Activated naive CD8-positive, alpha-beta T cell treated with anti-CD3 and anti-CD28 coated beads, Interleukin-2, amount 10 ng/mL, durations not matched to agents 7 days and 5 days (primary cell): ENCODE results near the gene DUS1L. TPM values are rescaled to one million over a fixed set of nuclear protein-coding genes. Genes with fewer than 3 reads are reported as not detected.
A peak's percentile ranks its signal among the peaks of the same experiment; 100 is the strongest.

ENCODE experiments used
- ATAC-seq: fragments of 150-1000 bp; cut with Tn5 transposase; one replicate; pipeline ENCODE4 v1.10.0; 2021; ENCODE audit warnings: low read depth, moderate library complexity
- POLR2A ChIA-PET: fragments of 350-600 bp; sonication (Branson Sonifier 250); formaldehyde crosslinking; loops from one replicate; lab custom pipeline; 2021; ENCODE audit warnings: antibody characterized with exemption; lab: Charles Lee
- DNase-seq: peaks from one replicate; pipeline ENCODE4 v3.0.0; 2021
- H3K27ac Mint-ChIP-seq: one replicate; pipeline ENCODE4 v1.8.0; 2022; ENCODE audit warnings: mild to moderate bottlenecking, mixed read lengths
- H3K27me3 Mint-ChIP-seq: one replicate; pipeline ENCODE4 v1.8.0; 2022; ENCODE audit warnings: mild to moderate bottlenecking, moderate library complexity, mixed read lengths
- H3K36me3 Mint-ChIP-seq: one replicate; pipeline ENCODE4 v1.8.0; 2021; ENCODE audit warnings: mild to moderate bottlenecking, mixed read lengths
- H3K4me1 Mint-ChIP-seq: one replicate; pipeline ENCODE4 v1.8.0; 2021; ENCODE audit warnings: mixed read lengths
- H3K4me3 Mint-ChIP-seq: one replicate; pipeline ENCODE4 v1.8.0; 2022; ENCODE audit warnings: mild to moderate bottlenecking, moderate library complexity, mixed read lengths
- H3K9me3 Mint-ChIP-seq: one replicate; pipeline ENCODE4 v1.8.0; 2021; ENCODE audit warnings: mixed read lengths
- total RNA-seq, 2 experiments: library from RNA; stranded (reverse); gene quantifications; one replicate each; pipeline ENCODE4 v1.2.3, GENCODE V29; 2021

DUS1L gene
- total RNA-seq, 2 experiments from 2014 or later: 126 to 130 TPM

DNA sequence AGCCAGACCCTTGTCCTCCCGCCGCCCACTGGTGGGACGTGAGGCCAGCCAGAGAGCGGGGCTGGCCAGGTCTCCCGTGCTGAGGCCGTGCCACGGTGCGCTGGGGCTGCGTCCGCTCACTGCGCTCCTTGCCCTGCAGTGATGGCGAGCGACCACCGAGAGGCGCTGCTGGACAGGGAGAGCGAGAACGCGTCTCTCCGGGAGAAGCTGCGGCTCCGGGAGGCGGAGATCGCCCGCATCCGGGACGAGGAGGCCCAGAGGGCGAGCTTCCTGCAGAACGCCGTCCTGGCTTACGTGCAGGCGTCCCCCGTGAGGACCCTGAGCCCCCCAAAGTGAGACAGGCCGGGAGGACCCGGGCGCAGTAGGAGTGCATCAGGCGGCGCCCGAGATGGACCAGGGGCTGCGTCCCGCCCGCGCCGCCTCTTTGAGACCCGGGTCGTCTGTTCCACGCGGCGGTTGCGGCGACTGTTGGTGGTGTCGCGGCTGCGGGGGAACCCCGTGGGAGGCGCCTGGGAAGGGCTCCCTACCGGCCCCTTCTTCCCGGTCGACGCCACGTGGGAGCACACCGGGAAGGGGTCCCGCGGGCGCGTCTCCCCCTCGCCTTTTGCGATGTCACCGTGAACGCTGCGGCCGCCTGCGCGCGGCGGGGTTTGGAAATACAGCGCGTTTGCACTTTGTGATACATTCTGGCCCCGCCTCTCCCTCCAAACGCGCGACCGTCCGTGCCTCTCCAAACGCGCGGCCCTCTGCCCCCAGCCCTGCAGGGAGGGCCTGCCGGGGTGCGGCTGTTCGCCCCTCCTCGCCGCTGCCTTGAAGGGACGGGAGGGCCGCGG, 34.9 kb downstream of the DUS1L start:
- H3K36me3 Mint-ChIP-seq: peaks cover 13% of the 10 kb centered on the region
- ATAC-seq: peak; percentile 69
- H3K9me3 Mint-ChIP-seq: no peaks in the 10 kb centered on the region
- POLR2A ChIA-PET: interaction anchor here (0.6 to 1.7 kb wide), 12 partner anchors 7 to 287 kb away, joined by 3 to 9 read pairs (median 4); partner anchors contain the start of genes CD7, CENPX, FASN and LRRC45
- H3K4me3 Mint-ChIP-seq: peak overlapping the region; percentile 77
- no peaks in the 10 kb centered on the region for H3K27me3 Mint-ChIP-seq
- peak overlapping the region; percentile 71 for H3K27ac Mint-ChIP-seq
- H3K4me1 Mint-ChIP-seq: peaks cover 16% of the 10 kb centered on the region
- DNase-seq: peak; percentile 91

DNA sequence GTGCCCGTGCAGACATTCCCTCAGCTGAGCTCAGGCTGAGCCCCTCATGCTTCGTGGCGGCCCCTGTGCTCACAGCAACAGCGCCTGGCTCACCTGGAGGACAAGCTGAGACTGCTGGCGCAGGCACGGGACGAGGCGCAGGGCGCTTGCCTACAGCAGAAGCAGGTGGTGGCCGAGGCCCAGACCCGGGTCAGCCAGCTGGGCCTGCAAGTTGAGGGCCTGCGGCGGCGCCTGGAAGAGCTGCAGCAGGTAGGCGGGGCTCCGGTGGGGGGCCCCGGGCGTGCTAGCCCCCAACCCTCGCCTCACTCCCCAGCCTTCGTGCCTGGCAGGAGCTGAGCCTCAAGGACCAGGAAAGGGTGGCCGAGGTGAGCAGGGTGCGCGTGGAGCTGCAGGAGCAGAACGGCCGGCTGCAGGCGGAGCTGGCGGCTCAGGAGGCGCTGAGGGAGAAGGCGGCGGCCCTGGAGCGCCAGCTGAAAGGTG, 35.6 kb downstream of the DUS1L start:
- Mint-ChIP-seq H3K9me3 (no peaks in the 10 kb centered on the region), H3K27me3 (no peaks in the 10 kb centered on the region), H3K27ac (no peak overlapping the region), H3K4me3 (no peak overlapping the region), H3K4me1 (peaks cover 11% of the 10 kb centered on the region), H3K36me3 (peaks cover 8% of the 10 kb centered on the region)
- ATAC-seq (no peak), DNase-seq (no peak)
- POLR2A ChIA-PET: interaction anchor here (0.9 to 1.7 kb wide), 9 partner anchors 8 to 125 kb away, joined by 3 to 9 read pairs (median 3); partner anchors contain the start of gene FASN

DNA sequence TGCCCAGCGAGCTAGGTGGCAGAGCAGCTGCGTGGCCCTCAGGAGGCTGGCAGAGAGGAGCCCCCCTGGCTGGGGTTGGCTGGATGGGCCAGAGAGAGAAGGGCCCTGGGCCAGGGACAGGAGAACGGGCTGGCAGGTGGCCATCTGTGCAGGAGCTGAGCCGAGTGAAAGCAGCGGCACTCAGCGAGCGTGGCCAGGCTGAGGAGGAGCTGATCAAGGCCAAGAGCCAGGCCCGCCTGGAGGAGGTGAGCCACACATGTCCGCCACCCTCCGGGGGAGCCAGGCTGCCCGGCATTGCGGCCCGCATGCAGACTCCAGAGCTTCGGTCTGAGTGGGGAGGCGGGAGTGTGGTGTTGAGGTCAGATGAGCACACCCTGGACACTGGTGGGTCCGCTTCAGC, 36.2 kb downstream of the DUS1L start:
- peak overlapping the region; percentile 16 for H3K27ac Mint-ChIP-seq
- POLR2A ChIA-PET: interaction anchor here (1.0 to 1.7 kb wide), 3 partner anchors 9 to 126 kb away, joined by 3 to 9 read pairs (median 3); partner anchors contain the start of gene FASN
- no peak for ATAC-seq
- H3K36me3 Mint-ChIP-seq: peaks cover 6% of the 10 kb centered on the region
- H3K4me3 Mint-ChIP-seq: peak overlapping the region; percentile 60
- DNase-seq: no peak
- no peaks in the 10 kb centered on the region for H3K9me3 Mint-ChIP-seq
- H3K27me3 Mint-ChIP-seq: no peaks in the 10 kb centered on the region
- peaks cover 11% of the 10 kb centered on the region for H3K4me1 Mint-ChIP-seq

DNA sequence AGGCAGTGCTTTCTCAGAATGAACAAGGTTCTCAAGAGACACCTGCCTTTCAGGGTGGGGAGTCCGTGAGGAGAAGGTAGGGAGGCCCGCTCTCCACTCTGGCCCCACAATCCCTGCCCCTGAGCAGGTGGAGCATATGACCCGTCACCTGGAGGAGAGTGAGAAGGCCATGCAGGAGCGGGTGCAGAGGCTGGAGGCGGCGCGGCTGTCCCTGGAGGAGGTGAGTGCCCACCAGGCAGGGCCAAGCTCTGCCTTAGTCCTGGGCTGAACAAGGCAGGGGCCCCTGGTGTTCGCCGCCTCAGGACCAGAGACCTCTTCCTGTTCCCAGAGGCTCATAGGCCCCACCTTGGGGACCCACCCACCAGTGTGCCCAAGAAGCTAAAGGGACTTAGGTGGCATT, 36.6 kb downstream of the DUS1L start:
- DNase-seq (no peak), ATAC-seq (no peak)
- Mint-ChIP-seq H3K9me3 (no peaks in the 10 kb centered on the region), H3K4me1 (peaks cover 14% of the 10 kb centered on the region), H3K36me3 (peaks cover 6% of the 10 kb centered on the region), H3K27ac (no peak overlapping the region), H3K27me3 (no peaks in the 10 kb centered on the region), H3K4me3 (no peak overlapping the region)
- POLR2A ChIA-PET: interaction anchor here (1.7 kb wide), 1 partner anchor 70 kb away, joined by 9 read pairs; the partner anchor contains the start of gene FASN

DNA sequence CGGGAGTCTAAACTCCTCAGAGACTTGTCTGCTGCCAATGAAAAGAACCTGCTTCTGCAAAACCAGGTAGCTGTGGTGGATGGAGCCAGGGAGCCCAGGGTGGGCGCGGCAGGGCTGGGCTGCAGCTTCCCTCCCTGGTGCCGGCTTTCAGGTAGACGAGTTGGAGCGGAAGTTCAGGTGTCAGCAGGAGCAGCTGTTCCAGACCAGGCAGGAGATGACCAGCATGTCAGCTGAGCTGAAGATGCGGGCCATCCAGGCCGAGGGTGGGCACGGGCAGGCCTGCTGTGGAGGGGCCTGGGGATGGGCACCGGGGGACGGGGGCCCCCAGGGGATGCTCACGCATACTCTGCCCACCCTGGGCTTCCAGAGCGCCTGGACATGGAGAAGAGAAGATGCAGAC, 37.4 kb downstream of the DUS1L start:
- no peak for DNase-seq
- Mint-ChIP-seq H3K9me3 (no peaks in the 10 kb centered on the region), H3K4me3 (no peak overlapping the region), H3K36me3 (peaks cover 6% of the 10 kb centered on the region), H3K4me1 (peaks cover 15% of the 10 kb centered on the region), H3K27ac (no peak overlapping the region), H3K27me3 (no peaks in the 10 kb centered on the region)
- no peak for ATAC-seq
- POLR2A ChIA-PET: no interaction called here

DNA sequence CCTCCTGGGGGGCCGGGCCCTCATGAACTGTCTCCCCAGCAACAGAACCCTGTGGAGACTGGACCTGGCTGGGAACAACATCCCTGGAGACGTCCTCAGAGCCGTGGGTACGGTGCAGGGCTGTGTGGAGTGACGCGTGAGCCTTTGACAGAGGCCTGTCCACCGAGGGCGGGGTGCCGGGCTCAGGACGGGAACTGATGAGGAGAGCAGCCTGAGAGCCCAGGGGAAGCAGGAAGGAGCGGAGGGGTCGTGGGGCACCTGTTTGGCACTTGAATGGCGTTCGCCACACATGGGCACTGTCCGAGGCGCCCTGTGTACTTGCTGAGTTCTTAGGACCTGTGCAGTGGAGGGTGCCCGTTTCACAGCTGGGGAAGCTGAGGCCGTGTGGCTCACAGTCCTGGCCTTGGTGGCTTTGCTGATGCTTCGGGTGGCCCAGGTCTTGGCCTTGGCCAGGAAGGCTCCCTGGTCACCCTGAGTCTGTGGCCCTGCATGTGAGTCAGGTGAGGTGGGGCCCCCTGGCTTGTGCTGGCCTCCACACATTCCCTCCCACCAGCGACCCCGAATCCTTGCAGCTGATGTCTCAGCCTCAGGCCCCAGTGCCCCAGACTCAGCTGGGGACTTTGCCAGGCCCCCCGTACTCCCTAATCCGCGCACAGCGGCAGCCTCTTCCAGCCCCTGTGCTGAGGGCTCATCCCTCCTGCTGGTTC, 40.0 kb downstream of the DUS1L start:
- H3K4me3 Mint-ChIP-seq: no peak overlapping the region
- POLR2A ChIA-PET: no interaction called here

DNA sequence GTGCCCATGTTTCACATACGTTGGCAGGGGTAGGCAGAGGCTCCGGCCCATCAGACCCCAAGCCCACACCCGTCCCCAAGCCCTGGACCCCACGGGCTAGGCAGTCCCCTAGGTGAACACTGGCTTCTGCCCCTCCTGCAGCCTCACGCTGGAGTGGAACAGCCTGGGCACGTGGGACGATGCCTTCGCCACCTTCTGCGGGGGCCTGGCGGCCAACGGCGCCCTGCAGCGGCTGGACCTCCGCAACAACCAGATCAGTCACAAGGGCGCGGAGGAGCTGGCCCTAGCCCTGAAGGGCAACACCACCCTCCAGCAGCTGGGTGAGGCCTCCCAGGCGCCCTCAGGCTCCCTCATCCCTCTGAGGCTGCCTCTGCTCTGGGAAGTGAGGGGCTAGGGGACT, 40.7 kb downstream of the DUS1L start:
- no peak overlapping the region for H3K27ac Mint-ChIP-seq
- H3K9me3 Mint-ChIP-seq: no peaks in the 10 kb centered on the region
- H3K4me3 Mint-ChIP-seq: no peak overlapping the region
- peaks cover 4% of the 10 kb centered on the region for H3K36me3 Mint-ChIP-seq
- H3K4me1 Mint-ChIP-seq: peaks cover 22% of the 10 kb centered on the region
- H3K27me3 Mint-ChIP-seq: no peaks in the 10 kb centered on the region
- ATAC-seq: no peak
- DNase-seq: no peak
- POLR2A ChIA-PET: interaction anchor here (2.0 kb wide), 1 partner anchor 81 kb away, joined by 6 read pairs; no protein-coding TSS in a partner anchor

More for the DNA sequence above, 40.0 kb downstream of the DUS1L start:
- Mint-ChIP-seq H3K27ac (no peak overlapping the region), H3K9me3 (no peaks in the 10 kb centered on the region), H3K27me3 (no peaks in the 10 kb centered on the region), H3K4me1 (peaks cover 23% of the 10 kb centered on the region), H3K36me3 (peaks cover 4% of the 10 kb centered on the region)
- no peak for ATAC-seq
- DNase-seq: no peak

DNA sequence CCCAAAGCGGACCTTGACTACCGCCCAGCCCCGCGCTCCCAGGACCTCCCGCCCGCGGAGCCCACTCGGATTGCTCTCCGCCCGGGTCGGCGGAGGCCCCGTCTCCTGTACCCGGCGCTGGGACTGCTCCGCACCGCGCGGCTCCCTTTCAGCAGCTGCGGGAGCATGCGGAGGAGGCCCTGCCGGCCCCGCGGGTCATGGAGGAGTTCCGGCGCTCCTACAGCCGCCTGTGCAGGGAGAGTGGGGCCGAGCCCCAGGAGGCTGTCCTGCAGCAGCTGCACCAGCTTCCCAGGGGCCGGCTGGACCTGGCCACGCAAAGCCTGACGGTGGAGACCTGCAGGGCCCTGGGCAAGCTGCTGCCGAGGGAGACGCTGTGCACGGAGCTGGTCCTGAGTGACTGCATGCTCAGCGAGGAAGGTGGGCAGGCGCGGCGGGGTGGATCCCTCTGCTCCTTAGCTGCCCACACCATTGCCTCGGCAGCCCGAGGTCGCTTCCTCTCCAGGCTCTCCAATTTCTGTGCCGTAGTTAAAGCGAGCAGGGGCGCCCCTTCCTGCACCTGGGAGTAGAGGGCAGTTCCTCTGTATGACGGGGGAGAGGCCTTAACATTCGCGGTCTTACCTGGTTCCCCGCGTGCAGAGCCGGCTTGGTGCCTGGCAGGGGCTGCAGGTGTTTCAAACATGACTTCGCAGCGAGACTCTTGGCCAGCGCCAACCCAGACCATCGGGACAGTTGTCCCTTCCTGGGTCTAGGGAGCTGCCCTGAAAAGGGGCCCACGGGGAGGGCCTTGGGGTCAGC, 42.0 kb downstream of the DUS1L start:
- ATAC-seq (no peak), DNase-seq (no peak)
- POLR2A ChIA-PET: interaction anchor here (0.7 to 5.7 kb wide), 13 partner anchors 8 to 215 kb away, joined by 3 to 39 read pairs (median 4); partner anchors contain the start of genes ANAPC11, ASPSCR1, DCXR and FASN
- peak overlapping the region; percentile 60 for H3K27ac Mint-ChIP-seq
- H3K27me3 Mint-ChIP-seq: no peaks in the 10 kb centered on the region
- H3K4me1 Mint-ChIP-seq: peaks cover 19% of the 10 kb centered on the region
- H3K36me3 Mint-ChIP-seq: no peaks in the 10 kb centered on the region
- H3K4me3 Mint-ChIP-seq: peak overlapping the region; percentile 86
- H3K9me3 Mint-ChIP-seq: no peaks in the 10 kb centered on the region

DNA sequence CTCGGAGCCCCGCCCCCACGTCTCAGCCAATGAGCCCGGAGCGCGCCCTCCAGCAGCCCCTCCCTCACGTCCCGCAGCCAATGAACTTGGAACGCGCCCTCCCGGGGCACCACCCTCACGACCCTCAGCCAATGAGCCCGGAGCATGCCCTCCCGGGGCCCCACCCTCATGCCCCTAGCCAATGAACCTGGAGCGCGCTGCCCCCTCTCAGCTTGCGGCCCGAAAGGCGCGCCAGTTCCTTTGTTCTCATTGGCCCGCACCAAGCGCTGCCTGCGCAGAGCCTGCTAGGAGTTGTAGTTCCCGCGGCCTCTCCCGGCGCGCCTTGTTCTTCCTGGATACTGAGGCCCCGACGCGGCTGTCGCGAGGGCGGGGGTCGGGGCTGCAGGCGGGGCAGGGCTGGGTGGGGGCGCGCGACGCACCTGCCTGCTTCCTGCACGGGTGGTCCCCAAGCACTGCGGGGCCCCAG, 42.6 kb downstream of the DUS1L start, which contains the start of gene LRRC45:
TSS of gene LRRC45 (plus strand) at position 325 of the 466 bp plus-strand sequence. CDS start 339 bp downstream, outside the sequence.
- DNase-seq (peak; percentile 100), ATAC-seq (peak; percentile 94)
- no peaks in the 10 kb centered on the region for H3K36me3 Mint-ChIP-seq
- no peaks in the 10 kb centered on the region for H3K9me3 Mint-ChIP-seq
- H3K27ac Mint-ChIP-seq: peak within 1 kb of the TSS; percentile 72
- peak within 1 kb of the TSS; percentile 86 for H3K4me3 Mint-ChIP-seq
- POLR2A ChIA-PET: interaction anchor here (0.7 to 5.7 kb wide), 15 partner anchors 8 to 206 kb away, joined by 3 to 39 read pairs (median 4); partner anchors contain the start of genes ANAPC11, ASPSCR1, DCXR and FASN
- H3K27me3 Mint-ChIP-seq: no peaks in the 10 kb centered on the region
- H3K4me1 Mint-ChIP-seq: peaks cover 19% of the 10 kb centered on the region

DNA sequence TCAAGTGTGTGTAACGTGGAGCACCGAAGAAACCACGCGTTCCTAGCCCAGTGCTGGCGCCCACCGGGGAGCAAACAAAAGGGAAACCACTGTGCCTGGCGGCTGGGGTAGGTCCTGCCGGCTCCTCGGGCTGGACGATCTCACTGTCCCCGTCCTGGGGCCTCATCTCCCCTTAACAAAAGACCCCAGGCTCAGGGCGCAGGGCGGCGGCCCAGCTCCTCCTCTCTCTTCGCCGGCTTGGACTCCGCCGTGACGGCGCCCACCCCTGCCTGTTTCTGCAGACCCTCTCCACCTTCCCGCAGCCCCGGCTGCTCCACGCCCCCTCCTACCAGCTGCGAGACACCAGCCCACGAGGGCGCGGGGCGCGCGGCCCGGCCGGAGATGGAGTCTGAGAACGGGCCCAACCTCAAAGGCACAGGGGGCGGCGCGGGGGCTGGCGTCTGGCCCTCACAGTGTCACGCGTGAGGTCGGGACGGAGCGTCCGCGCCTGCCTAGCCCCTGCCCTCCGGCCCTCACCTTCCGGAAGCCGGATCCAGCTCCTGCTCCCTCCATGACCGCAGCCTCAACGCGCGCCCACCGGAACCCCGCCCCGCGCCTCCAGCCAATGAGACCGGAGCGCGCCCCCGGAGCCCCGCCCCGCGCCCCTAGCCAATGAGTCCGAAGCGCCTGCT, 43.2 kb downstream of the DUS1L start, which contains the start of gene CENPX:
TSS of gene CENPX (minus strand) at position 569 of the 671 bp plus-strand sequence. CDS start at position 552, 17 bp downstream.
- peak within 1 kb of the TSS; percentile 72 for H3K27ac Mint-ChIP-seq
- H3K4me3 Mint-ChIP-seq: peak within 1 kb of the TSS; percentile 86
- no peaks in the 10 kb centered on the region for H3K36me3 Mint-ChIP-seq
- no peaks in the 10 kb centered on the region for H3K9me3 Mint-ChIP-seq
- DNase-seq (peak; percentile 54), ATAC-seq (no peak)
- no peaks in the 10 kb centered on the region for H3K27me3 Mint-ChIP-seq
- POLR2A ChIA-PET: interaction anchor here (0.7 to 5.7 kb wide), 20 partner anchors 8 to 1750 kb away, joined by 3 to 39 read pairs (median 4); partner anchors contain the start of genes ANAPC11, ASPSCR1, DCXR and DUS1L
- peaks cover 19% of the 10 kb centered on the region for H3K4me1 Mint-ChIP-seq

DNA sequence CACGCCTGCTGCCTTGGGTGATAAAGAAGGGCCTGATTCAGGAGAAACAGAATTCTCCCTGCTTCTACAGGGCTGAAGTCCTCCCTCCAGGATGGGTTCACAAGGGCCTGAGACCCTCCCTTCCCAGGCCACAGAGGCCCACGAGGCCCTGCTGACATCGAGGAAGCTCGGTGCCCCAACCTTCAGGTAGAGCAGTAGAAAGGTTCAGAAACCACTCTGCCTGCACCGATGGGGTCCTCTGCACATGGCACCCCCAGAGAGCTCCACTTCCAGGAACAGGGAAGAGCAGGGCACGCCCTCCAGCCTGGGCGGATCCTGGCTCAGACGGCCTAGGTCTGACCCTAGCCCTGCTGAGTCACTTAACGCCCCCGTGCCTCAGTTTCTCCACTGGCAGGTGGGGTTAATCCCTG, 43.7 kb downstream of the DUS1L start:
- POLR2A ChIA-PET: interaction anchor here (0.6 to 5.7 kb wide), 17 partner anchors 9 to 1750 kb away, joined by 3 to 39 read pairs (median 3); partner anchors contain the start of genes DCXR, DUS1L and NOTUM
- DNase-seq (no peak), ATAC-seq (no peak)
- peak overlapping the region; percentile 72 for H3K27ac Mint-ChIP-seq
- H3K27me3 Mint-ChIP-seq: no peaks in the 10 kb centered on the region
- no peaks in the 10 kb centered on the region for H3K9me3 Mint-ChIP-seq
- peaks cover 16% of the 10 kb centered on the region for H3K4me1 Mint-ChIP-seq
- H3K4me3 Mint-ChIP-seq: peak overlapping the region; percentile 86
- H3K36me3 Mint-ChIP-seq: no peaks in the 10 kb centered on the region
